ENCODE results near the gene C1orf210.

Gene C1orf210

DNA sequence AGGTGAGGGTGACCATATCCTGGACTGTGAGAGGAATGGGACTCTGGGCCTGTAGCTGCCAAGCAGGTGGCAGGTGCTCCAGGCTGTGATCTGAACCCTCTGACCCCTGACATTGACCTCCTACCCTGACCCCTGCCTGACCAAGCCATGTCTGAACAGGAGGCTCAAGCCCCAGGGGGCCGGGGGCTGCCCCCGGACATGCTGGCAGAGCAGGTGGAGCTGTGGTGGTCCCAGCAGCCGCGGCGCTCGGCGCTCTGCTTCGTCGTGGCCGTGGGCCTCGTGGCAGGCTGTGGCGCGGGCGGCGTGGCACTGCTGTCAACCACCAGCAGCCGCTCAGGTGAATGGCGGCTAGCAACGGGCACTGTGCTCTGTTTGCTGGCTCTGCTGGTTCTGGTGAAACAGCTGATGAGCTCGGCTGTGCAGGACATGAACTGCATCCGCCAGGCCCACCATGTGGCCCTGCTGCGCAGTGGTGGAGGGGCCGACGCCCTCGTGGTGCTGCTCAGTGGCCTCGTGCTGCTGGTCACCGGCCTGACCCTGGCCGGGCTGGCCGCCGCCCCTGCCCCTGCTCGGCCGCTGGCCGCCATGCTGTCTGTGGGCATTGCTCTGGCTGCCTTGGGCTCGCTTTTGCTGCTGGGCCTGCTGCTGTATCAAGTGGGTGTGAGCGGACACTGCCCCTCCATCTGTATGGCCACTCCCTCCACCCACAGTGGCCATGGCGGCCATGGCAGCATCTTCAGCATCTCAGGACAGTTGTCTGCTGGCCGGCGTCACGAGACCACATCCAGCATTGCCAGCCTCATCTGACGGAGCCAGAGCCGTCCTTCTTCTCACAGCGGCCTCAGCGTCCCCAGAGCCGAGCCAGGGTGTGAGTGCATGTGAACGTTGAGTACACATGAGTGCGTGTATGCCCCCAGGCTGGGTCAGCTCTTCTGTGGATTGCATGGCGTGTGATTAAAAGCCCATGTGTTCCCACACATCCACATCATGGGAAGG is 12.5 kb downstream of the C1orf210 start:
- no peak for DNase-seq

DNA sequence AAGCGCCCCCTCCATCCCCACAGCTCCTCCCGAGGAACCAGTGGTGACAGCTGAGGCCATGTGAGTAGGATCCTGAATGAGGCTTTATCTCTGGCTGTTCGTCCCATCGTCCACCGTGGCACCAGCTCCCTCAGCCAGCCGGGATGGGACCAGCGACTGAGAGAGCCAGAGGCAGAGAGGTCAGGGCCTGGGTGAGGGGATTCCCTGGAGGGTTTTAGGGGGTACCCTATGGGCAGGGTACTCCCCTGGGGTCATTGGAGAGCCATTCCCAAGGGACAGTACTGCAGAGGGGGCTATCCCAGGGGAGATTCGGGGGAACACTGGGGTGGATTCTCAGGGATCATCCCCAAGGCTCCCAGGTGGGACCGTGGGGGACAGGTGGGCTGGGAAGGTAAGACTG is 13.2 kb downstream of the C1orf210 start:
- no peak for DNase-seq

- no peak for DNase-seq
These were observed 13.9 kb downstream of the C1orf210 start for GRCh38 chr1:43271186-43272118.

GRCh38 chr1:43270421-43271095 is 14.8 kb downstream of the C1orf210 start:
- DNase-seq, result no peak

GRCh38 chr1:43269627-43270375 is 15.6 kb downstream of the C1orf210 start, which contains the start of gene TMEM125:
Gene TMEM125, plus strand, starts transcription at chr1:43269983. Its CDS starts 2,740 bp downstream, at chr1:43272723.
- no peak for DNase-seq

DNA sequence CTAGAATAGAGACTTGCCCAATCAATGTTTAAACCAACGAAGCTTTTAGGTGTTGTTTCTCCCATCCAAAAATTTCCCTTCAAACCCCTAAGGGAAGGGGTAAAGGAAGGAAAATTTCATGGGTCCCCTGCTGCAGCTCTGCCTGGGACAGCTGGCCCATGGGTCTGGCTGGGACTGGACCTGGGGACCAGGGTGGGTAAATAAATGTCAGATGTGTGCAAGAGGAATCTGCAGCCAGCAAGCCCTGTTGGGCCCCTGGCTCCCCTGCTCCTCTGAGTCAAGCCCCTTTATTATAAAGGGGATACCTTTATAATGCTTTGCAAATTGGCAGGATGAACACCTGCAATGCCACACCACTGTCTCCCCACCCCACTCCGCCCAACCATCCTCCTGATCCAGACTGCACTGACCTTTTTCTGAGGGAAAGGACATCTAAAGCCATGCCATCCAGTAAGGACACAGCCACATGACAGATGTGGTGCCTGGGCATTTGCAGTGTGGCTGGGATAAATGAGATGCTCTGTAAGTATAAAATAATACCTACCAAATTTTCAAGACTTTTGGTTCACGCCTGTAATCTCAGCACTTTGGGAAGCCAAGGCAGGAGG is 17.5 kb downstream of the C1orf210 start:
- no peak for DNase-seq

DNA sequence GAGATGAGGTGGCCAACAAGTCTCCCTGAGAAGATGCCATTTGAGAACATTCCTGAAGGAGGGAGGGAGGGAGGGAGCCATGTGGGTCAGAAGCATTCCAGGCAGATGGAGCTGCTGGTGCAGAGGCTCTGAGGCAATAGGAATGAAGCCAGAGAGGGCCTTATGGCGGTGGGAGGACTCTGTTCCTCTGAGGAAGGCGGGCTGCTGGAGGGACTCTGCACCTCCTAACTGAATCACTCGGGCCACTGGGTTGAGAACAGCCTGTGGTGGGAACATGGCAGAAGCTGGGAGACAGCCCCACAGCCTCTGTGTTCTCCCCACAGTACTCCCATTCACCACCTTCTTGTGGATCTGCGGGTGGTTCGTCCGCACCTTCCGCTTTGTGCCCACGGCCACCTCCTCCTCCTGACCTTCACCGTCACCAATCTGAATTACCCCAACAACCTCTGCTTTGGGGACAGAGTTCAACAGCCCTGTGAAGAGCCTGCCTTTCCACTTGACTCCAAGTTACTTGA is 18.0 kb downstream of the C1orf210 start:
- DNase-seq, result no peak

DNA sequence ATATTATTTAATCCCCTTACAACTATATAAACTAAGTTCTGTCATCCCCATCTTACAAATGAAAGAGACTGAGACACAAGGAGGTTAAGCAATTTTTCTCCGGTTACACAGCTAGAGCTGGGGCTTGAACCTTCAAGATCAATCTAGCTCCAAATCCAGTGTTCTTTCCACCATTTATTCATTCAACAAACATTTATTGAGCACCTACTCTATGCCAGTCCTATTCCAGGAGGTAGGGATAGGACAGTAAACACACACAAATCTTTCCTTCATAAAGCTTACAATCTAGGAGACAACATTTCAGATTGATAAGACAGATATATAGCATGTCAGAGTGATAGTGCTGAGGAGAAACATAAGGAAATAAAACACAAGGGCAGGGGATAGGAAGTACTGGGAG is 18.5 kb downstream of the C1orf210 start:
- no peak for DNase-seq

DNA sequence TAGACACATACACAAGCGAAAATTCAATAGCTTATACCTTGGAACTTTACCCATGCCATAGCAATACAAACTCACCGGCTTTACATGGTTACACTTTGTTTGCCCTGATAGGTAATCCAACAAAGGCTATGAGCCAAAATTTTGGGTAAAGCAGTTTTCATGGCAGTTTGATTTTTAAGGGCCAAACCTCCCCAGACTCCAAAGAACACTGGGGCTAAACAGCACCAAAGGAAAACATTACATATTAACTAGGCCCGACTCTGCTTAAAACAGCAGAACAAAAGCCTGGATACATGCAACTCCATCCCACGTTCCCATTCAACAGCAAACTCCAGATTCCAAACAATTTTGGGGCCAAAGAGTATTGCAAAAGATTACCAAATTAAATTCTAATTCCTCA is 19.9 kb downstream of the C1orf210 start:
- DNase-seq, result no peak

DNA sequence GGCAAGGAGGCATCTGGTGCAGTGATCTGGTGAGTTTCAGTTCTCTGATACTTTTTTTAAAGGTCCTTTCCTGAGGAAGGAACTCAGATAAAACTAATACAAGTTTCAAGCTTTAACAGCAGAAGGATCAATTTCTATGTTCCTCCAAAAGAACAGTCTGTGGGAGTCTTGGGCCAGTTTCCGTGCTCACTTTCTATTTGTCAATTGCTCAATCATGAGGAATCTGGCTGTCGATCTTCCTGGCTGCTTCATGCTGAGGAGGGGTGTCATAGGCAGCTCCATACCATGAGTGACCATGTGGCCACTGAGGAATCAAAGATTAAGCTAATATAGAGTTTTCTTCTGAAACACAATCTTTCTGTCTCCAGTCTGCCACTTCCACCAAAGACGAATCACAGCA is 27.0 kb downstream of the C1orf210 start:
- DNase-seq, result no peak

DNA sequence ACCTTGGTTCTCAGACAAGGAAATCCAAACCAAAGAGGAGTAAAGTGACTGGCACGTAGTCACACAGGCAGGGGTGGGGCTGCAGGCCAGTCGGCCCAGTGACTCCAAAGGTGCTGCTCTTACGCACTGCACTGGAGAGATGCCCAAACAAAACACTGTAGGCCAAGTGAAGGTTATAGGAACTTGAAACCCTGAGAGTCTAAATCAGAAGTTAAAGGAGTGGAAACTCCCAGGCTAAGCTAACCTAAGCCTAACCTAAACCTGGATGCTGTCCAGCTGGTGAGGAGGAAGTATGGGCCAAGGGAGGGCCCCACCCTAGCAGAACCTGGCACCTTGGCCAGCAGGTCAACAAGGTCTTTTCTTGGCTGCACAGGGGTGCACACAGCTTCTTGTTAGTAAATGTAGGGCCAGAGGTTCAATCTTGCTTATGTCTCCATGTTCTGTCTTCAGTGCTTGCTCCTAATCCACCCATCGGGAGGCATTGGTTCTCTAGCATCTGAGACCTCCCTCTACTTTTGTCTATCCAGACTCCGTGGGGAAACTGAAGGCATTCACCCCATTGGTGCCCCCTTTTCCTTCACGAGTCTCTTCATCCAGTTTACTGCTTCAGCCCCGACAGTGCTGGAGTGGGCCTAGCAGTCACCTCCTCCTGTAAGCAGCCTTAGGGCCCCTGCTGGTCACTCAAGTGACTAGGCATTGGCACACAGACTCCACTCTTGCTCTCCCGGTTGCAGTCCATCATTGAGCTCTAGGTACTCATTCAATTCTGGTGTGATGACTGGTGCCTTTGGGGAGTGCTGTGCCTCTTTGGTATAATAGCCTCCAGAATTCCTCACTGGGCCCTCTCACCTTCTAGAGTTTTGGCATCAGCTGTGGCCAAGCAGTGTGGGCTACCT is 28.5 kb downstream of the C1orf210 start:
- DNase-seq, result no peak

- DNase-seq, result no peak
These were observed 29.8 kb downstream of the C1orf210 start for GRCh38 chr1:43255438-43256210.

DNA sequence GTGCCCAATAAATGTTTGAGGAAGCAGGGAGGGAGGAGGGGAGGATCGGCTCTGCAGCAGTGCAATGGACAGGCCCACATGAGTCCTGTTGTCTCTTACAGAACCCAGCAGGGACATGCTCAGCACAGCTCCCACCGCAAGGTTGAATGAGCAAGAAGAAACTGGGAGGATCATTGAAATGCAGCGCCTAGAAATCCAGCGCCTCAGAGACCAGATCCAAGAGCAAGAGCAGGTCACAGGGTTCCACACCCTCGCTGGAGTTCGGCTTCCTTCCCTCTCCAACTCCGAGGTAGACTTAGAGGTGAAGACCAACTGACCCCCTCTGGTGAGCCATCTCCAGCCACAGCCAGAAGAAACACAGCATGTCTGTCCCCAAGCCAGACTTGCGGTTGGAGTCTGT is 31.5 kb downstream of the C1orf210 start:
- DNase-seq, result no peak

DNA sequence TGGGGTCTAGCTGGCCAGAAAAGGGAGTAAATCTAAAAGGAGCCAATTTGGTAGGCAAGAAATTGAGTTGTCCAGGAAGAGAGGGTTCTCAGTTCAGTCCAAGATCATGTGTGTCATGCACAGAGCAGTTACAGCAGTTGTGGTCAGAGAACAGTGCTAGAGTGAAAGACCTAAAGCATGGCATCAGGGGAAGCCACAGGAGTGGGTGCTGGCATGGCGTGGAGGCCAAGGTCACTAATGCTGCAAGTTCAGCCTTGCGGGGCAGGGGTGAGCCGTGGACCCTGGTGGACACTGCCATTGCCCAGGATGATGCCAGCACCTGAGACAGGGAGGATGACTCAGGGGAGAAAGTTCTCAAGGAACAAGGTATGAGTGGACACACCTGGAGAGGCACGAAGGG is 32.2 kb downstream of the C1orf210 start:
- no peak for DNase-seq

DNA sequence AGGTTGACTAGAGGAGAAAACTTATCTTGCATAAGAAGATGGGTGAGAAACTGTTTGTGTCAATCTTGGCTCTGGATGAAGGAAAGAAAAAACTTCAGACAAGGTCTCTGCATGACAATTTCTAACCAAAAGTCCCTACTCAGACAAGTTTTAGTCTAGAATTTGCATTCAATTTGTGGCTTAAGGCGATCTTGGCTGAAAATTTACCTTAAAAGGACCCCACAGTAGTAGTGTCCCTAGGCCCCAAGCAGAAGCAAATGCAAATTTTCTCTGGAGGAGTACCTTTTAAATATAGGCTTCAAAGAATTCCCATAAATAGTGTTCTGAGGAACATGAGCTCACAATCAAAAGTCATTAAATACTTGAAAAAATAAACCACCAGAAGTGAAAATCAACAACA is 33.2 kb downstream of the C1orf210 start:
- DNase-seq, result no peak

DNA sequence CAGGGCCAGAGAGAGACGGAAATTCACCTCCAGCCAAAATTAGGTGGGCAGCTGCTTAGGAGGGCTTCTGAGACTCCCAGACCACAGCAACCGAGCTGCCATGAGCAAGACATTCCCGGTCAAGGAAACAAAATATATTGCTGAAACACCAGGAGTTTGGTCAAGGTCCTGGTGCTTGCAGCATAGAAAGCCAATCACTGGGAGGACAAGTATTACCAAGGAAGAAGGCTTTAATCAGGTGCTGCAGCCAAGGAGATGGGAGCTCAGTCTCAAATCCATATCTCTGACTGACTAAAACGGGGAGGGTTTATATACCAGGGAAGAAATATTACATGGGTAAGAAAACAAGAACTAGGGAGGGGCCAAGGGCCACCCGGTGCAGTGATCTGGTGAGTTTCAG is 34.4 kb downstream of the C1orf210 start:
- DNase-seq, result no peak

DNA sequence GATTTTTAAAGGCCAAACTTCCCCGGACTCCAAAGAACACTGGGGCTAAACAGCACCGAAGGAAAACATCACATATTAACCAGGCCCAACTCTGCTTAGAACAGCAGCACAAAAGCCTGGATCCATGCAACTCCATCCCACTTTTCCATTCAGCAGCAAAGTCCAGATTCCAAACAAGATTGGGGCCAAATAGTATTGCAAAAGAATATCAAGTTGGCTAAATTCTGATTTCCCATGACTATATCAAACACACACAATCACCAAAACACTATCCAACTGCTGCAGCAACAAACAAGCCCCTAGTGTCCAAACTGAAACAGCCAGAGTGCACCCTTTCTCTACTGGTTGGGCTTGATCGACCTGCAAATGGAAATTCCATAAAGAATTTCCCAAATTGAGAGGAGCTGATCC is 35.0 kb downstream of the C1orf210 start:
- DNase-seq, result no peak

- no peak for DNase-seq
These were observed 38.0 kb downstream of the C1orf210 start for GRCh38 chr1:43247256-43247921.

Measured in CD4-positive, alpha-beta T cell treated with Interleukin-10 for 1 hour (primary cell).